Measurements from ENCODE around the gene MPZL3. TPM values are rescaled to one million over a fixed set of nuclear protein-coding genes. Genes with fewer than 3 reads are reported as not detected.

Gene MPZL3
- polyA plus RNA-seq, 1 donor from 2014 or later: 3.6 TPM

DNA sequence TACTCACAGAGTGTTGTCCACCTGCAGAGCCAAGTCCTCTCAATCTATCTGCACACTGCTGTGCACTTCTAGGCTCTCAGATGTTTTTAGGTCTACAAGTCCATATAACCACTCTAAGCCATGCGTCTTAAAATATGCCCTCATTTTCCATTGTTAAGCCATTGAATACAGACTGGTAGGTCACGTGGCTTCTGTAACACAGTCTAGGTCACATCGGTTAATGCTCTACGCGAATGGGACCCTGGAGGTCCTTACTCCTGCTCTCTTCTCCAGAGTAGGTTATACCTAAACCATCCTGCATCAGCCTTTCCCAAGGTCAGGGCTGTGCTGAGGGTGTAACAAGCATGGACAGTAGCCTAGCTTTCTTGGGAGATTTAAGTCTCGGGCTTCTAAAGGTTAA lies 28.2 kb downstream of the MPZL3 start:
- TF ChIP-seq MXI1 (conservative IDR thresholded peaks at IDR 0.05; ENCODE audit: poor library complexity, severe bottlenecking): no peak
- TF ChIP-seq EZH2 (IDR thresholded peaks at IDR 0.05; ENCODE audit: borderline replicate concordance, insufficient read depth, low read length, poor library complexity, severe bottlenecking): no peak
- TF ChIP-seq TAF1 (IDR thresholded peaks at IDR 0.05; ENCODE audit: low read depth): no peak
- no peak for TF ChIP-seq RAD21 (conservative IDR thresholded peaks at IDR 0.05)
- no peak for TF ChIP-seq EP300 (conservative IDR thresholded peaks at IDR 0.05; ENCODE audit: poor library complexity, severe bottlenecking)
- TF ChIP-seq CTCF (IDR thresholded peaks at IDR 0.05; ENCODE audit: poor library complexity, severe bottlenecking): no peak
- no peak for TF ChIP-seq REST (IDR thresholded peaks at IDR 0.05; ENCODE audit: borderline replicate concordance)
- no peak for TF ChIP-seq POLR2AphosphoS5 (IDR thresholded peaks at IDR 0.05)
- no peak for TF ChIP-seq SMC3 (conservative IDR thresholded peaks at IDR 0.05; ENCODE audit: poor library complexity)
- Histone ChIP-seq H3K9ac (ENCODE audit: low read length) (no peak overlapping the region), H3K79me2 (replicated peaks; ENCODE audit: insufficient read depth, low read length) (no peaks in the 10 kb centered on the region), H3F3A (ENCODE audit: insufficient read depth, low read length, poor library complexity, severe bottlenecking) (no peaks in the 10 kb centered on the region), H2AFZ (ENCODE audit: low read depth, low read length) (no peak overlapping the region), H3K4me2 (ENCODE audit: low read length) (no peak overlapping the region), H4K20me1 (ENCODE audit: insufficient read depth) (no peaks in the 10 kb centered on the region), H3K36me3 (ENCODE audit: insufficient read depth, low read length) (no peaks in the 10 kb centered on the region), H3K27ac (ENCODE audit: low read length) (no peak overlapping the region), H3K27me3 (ENCODE audit: insufficient read depth, low read depth, low read length) (no peaks in the 10 kb centered on the region), H3K4me3 (ENCODE audit: low read length) (no peak overlapping the region), H3K9me2 (ENCODE audit: insufficient read depth, low read length) (no peaks in the 10 kb centered on the region), H3K9me3 (ENCODE audit: low read length) (no peaks in the 10 kb centered on the region)

- no peak for TF ChIP-seq POLR2AphosphoS5 (IDR thresholded peaks at IDR 0.05)
- no peak for TF ChIP-seq MXI1 (conservative IDR thresholded peaks at IDR 0.05; ENCODE audit: poor library complexity, severe bottlenecking)
- TF ChIP-seq RAD21 (conservative IDR thresholded peaks at IDR 0.05): no peak
- TF ChIP-seq CTCF (IDR thresholded peaks at IDR 0.05; ENCODE audit: poor library complexity, severe bottlenecking): no peak
- no peak for TF ChIP-seq REST (IDR thresholded peaks at IDR 0.05; ENCODE audit: borderline replicate concordance)
- no peak for TF ChIP-seq TAF1 (IDR thresholded peaks at IDR 0.05; ENCODE audit: low read depth)
- TF ChIP-seq EZH2 (IDR thresholded peaks at IDR 0.05; ENCODE audit: borderline replicate concordance, insufficient read depth, low read length, poor library complexity, severe bottlenecking): no peak
- TF ChIP-seq SMC3 (conservative IDR thresholded peaks at IDR 0.05; ENCODE audit: poor library complexity): no peak
- TF ChIP-seq EP300 (conservative IDR thresholded peaks at IDR 0.05; ENCODE audit: poor library complexity, severe bottlenecking): no peak
- H4K20me1 ChIP-seq (ENCODE audit: insufficient read depth): no peaks in the 10 kb centered on the region
- no peaks in the 10 kb centered on the region for H3F3A ChIP-seq (ENCODE audit: insufficient read depth, low read length, poor library complexity, severe bottlenecking)
Measured at GRCh38 chr11:118223570-118223969, 28.6 kb downstream of the MPZL3 start.

More at GRCh38 chr11:118223570-118223969, 28.6 kb downstream of the MPZL3 start:
- Histone ChIP-seq H3K9me3 (ENCODE audit: low read length) (no peaks in the 10 kb centered on the region), H3K4me2 (ENCODE audit: low read length) (no peak overlapping the region), H3K27me3 (ENCODE audit: insufficient read depth, low read depth, low read length) (no peaks in the 10 kb centered on the region), H3K9ac (ENCODE audit: low read length) (no peak overlapping the region), H3K9me2 (ENCODE audit: insufficient read depth, low read length) (no peaks in the 10 kb centered on the region), H3K27ac (ENCODE audit: low read length) (no peak overlapping the region), H3K79me2 (replicated peaks; ENCODE audit: insufficient read depth, low read length) (no peaks in the 10 kb centered on the region), H2AFZ (ENCODE audit: low read depth, low read length) (no peak overlapping the region), H3K4me3 (ENCODE audit: low read length) (no peak overlapping the region), H3K36me3 (ENCODE audit: insufficient read depth, low read length) (no peaks in the 10 kb centered on the region)

Measured in neural cell (in vitro differentiated cells).